Activated CD4-positive, CD25-positive, alpha-beta regulatory T cell treated with anti-CD3 and anti-CD28 coated beads, Interleukin-2, amount 50 U/mL, for 72 hours (primary cell): ENCODE results near the gene MICAL1.
"Not testable (repeated sequence)": the region's sequence is repeated elsewhere in the genome, so short reads cannot be mapped to it uniquely, and the experiment has no call there.

Source experiments
- DNase-seq: peaks from one replicate; pipeline ENCODE4 v3.0.0; 2021

Gene MICAL1

DNA sequence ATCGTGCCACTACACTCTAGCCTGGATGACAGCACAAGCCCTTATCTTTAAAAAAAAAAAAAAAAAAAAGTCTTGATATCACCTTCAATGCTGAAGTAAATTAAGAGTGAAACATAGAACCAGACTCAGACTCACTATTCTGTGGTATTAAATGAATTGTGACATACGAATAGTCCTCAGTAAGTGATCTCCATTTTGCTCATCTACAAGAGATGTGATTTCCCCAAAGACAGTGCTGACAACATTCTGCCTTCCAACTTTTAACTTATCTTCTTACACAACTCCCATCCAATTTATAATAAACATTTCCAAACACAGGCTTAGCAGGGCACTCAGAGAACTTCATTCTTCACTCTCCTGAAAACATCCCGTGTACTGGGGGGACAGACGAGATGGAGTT is 19.4 kb upstream of the MICAL1 start:
- DNase-seq, result no peak

DNA sequence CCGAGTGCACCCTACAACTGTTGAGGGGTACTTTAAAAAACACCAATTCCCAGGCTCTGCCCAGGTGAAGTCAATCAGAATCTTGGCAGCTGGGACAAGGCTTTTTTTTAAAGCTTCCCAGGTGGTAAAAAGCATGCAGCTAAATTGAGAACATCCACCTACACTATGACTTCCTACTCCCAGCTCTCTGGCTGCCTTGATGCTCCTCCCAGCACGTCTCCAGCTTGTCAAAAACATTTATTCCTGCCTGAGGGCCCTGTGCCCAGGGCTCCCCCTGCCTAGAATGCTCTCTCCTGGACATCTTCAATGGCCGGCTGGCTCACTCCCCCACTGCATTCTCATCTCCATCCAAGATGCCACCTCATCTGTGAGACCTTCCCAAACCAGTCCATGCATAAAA is 17.5 kb upstream of the MICAL1 start:
- DNase-seq, result no peak

DNA sequence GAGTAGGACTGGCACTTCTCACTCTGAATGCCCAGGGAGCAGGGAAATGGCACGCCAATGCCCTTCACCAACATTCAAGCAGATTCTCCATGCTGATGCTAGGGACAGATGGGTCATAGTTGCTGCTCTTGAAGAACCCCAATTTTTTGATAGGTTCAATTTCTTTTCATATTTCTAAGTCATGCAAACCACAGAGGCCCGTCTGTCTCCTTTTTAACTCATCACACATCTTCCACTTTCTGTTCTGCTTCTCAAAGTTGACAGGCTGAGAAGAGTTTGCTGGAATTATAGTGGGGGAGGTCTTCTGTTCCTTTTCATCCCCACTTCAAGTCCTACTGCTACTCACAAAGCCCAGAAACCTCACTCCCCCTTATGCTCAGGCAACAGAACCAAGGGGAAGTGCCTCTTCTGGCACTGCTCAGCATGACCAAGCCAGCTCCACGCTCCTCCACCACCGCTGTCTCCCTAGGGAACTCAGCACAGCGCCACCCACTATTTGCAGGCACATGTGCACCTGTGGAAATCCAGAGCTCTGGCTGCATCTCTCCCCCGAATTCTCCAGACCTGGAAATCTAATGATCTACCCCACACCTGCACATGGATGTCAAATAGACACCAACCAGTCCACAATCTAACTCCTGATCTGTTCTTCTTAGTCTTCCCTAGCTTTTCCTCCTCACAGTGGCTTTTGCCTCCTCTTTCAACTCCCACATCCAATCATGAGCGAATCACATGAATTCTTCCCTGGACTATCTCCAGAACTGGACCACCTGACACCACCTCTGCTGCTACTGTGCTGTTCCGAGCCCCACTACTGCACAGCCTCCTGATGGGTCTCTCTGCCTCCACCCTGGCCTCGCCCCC is 16.8 kb upstream of the MICAL1 start:
- no peak for DNase-seq

DNA sequence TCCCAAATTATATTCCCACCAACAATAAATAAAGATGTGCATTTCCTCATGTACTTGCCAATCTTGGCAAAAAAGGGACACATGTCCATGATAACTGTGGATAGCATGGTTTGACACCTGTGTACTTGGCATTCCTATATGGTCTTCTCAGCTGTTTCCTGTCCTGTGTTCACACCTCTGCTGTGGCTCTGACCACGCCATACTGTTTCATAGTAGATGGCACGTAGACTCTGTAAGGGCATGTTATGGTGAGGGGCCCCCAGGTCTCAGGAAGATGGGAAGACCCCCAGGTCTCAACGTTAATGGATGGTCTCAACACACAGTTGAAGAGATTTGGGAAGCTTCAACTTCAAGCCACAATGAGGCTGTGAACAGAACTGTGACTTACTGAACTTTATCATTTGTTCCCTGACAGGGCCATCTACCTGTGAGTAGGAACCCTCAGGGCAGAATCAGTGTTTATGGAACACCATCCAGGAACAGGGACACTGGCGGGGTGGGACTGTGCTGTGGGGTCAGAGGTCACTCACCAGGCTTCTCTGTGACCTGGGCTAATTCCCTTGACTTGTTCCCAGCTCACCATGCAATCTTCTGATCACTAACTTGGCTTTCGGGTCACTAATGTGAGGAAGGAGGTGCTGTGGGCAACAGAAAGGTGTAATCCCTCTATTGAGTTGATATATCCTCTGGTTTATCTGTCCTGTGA is 15.7 kb upstream of the MICAL1 start:
- DNase-seq, result no peak

DNA sequence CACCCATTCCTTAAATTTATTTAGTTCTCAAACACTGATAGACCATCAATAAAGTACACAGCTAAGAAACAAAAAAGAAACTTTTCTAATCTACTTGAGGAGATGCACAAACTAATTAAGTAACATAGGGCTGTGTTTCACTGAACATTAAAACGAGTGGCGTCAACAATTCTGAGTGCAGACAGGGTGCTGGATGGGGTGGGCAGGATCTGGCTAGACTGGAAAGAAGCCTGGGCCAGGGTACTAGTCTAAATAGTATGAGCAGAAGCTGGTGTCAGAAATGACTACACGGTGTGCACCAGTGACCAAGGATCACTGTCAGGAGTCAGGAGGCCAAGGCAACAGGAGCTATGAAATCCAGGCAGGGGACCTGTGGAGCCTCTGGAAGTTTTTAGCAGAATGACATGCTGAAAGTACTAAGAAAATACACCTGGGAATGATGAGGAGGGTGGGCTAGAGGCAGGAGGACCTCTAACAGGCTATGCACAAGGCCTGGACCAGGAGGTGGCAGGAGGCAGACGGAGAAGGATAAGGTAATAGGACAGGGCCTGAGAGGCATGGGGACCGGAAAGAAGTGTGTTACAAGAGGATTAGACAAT is 14.1 kb upstream of the MICAL1 start:
- DNase-seq, result no peak

DNA sequence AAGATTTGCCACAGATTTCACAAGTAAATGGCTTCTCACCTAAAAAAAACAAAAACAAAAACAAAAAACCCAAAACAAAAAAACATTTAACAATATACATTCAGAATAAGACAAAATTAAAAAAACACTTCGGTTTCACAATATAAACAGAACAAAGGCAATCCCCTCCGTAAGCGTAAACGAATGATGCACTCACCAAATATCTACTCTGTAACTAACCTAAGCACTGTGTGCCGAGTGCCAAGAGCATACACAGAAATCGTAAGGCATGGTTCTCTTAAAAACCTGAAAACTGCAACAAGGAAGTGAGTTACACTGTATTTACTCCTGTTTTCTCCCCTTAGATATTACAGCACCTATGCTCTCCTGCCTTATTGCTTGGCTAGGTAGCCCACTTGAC is 12.1 kb upstream of the MICAL1 start:
- DNase-seq, result no peak

DNA sequence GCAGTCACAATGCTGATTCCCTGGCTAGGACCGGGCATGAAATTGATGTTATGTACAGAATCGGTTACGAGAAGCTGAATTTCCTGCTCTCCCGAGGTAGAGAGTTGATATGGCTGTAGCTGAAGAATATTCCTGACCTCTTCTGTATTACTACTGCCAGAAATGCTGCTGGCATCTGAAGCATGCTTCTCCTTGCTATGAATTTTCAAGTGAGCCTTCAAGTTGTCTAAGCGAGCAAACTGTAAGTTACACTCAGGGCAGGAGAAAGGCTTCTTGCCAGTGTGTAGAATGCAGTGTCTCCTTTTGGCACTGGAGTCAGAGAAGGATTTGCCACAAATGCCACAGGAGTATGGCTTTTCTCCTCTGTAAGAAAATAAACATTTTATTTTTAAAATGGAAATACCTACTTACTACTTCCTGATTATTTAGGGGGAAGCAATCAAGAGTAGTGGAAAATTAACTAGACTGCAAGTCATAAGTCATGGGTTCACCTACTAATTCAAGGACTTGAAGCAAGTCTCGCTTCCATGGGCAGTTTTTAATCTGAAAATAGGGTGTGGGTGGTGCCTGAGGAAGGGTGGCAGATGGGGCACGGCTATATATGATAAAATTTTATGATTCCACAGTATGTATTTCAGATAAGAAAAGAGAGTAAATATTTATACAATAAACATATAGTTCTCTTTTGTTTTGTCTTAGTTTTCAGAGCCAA is 10.8 kb upstream of the MICAL1 start:
- no peak for DNase-seq

DNA sequence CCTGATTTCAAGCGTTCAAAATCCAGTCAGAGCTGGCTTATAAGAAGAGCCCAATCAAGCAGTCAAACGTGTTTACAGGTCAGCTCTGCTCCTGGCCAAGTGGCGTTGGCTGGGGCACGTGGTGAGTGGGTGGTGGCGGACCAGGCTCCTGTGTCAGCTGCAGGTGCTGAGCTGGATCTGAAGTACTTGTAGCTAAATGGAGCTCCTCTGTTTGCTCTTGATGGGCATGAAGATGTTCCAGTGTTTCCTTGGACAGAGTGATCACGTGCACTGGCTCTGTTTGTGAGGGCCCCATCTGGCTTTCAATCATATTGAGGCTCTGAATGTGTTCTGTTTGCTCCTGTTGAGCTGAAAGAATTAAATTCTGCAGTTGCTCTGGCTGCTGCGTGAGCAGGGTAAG is 10.2 kb upstream of the MICAL1 start:
- no peak for DNase-seq

DNA sequence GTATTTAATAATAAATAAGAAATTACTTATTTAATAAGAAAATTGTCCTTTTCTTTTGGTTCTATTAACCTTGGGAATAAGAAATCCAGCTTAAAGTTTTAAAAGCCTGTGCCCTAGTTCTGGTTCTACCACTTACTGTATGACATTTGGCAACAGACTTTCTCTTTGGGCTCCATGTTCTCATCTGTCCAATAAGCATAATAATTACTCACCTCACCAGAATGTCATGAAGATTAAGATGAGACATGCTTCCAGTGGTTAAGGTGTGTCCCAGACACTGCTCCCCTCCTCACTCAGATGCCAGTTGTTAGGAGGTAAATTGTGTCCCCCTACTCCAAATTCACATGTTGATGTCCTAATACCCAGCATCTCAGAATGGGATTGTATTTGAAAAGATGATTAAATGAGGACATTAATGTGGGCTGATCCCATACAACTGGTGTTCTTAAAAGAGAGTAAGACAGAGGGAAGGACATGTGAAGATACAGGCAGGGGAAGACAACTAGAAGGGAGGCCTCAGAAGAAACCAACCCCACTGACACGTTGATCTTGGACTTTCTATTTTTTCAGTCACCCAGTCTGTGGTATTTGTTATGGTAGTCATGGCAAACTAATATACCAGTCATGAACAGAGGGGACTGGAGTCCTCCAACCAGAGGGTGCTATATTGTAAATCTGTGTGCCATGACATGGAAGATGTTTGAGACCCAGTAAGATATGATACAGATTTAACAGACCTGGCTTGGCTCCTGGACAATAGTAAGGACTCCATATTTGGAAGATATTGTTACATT is 6.4 kb upstream of the MICAL1 start:
- no peak for DNase-seq

DNA sequence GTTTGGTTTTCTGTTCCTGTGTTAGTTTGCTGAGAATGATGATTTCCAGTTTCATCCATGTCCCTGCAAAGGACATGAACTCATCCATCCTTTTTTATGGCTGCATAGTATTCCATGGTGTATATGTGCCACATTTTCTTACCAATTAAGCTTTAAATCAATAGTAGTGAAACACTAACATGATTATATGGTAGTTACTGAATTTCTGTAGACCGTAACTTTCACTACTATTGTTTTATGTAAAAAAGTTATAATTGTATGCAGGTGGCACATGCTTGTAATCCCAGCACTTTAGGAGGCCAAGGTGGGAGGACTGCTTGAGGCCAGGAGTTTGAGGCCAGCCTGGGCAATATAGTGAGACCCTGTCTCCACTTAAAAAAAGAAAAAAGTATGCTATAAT is 5.6 kb upstream of the MICAL1 start:
- DNase-seq, result not testable (repeated sequence)

DNA sequence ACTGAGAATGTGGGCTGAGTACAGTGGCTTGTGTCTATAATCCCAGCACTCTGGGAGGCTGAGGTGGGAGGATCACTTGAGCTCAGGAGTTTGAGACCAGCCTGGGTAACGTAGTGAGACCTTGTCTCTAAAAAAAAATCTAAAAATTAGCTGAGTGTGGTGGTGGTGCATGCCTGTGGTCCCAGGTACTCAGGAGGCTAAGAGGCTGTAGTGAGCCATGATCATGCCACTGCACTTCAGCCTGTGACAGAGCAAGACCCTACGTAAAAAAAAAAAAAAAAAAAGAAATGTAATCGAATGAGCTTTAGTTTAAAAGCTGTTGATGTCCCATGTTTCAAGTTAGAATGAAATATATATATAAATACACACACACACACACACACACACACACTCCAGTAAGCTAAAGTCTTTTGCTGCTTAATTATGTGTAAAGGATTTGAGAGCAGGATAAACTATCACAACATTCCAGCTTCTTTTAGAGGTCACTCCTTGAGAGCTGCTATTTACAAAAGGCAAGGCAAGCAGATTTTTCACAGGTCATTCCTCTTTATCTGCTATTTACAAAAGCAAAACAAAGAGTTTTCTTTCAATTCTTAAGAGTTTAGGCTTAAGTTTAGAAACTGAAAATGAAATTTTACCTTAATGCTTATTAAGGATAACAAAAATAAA is 4.7 kb upstream of the MICAL1 start:
- no peak for DNase-seq

DNA sequence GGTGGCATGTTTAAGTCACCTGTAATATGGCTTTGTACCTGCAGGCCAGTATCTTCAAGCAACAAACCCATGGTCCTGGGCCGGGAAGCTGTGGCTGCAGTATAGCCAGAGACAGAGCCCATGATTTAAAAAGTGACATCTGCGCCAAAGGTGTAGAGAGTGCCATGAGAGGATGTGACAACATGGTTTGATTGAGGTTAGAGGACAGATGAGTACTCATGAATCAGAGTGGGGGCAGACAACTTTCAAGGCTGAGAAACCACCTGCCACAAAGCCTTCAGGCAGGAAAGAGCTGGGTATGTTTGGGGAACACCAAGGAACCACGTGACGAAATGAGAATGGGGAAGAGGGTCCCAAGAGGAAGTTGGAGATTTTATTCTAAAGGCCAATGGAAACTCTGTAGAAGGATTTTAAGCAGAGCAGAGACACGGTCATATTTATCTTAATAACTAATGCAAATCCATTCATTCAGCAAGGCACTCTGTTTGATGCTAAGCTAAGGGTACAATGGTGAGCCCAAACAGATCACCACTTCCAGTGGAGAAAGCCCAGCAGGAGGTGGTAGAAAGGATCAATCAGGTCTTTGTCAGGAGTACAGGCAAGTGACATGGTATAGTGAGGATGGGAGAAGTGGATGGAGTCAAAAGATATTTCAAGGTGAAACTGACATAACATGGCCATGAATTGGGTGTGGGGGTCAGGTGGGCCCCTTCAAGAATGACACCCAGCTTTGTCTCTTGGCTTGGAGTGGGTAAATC is 3.4 kb upstream of the MICAL1 start:
- DNase-seq, result no peak

DNA sequence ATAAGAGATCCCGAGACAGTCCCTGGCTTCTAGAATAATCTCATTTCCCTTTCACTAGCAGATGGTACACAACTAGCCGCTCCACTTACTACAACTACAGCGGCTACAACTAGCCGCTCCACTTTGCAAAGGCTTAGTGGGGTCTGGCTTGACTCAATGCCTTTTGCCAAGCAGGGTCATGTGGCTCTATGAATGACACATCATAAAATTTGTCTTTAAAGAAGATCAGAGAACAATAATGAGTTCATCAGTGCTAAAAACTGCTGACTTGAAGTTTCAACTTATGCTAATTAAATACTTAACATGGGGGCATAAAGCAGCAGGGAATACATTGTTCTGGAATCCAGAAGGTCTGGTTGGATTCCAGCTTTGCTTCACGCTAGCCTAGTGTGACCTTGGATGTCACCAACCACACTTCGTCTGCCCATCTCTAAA is 2.0 kb upstream of the MICAL1 start:
- DNase-seq, result no peak

DNA sequence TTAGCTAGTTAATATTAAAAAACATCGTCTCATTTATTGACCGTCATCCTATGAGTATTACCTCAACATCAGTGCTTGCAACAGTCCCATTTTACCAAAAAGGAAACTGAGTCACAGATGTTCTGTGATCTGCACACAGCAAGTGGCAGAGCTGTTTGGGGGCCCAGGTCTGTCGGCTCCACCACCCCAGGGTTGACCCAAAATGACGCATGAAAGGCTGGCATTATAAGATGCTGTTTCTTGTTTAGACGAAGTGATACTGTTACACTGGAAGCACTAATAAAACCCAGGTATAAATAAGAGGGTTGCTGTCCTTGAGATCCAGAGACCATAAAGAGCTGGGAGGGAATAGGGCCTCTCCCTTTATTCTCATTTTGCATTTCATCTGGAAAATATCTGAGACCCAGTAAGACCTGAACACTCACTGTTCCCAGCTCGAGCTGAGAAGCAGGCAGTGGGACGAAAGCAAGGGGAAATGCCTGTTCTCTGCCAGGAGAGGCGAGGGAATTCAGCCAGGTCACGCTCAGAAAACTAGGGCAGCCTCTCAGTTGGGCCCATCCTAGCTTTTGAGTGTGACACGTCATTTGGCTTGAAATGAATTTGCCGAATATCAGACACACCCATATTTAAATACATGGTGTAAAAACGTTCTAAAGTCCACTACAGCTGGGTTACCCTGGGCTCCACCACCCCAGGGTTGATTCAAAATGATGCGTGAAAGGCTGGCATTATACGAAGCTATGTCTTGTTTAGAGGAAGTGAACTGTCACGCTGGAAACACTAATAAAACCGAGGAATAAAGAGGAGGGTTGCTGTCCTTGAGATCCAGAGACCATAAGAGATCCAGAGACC is 1.4 kb upstream of the MICAL1 start:
- no peak for DNase-seq

DNA sequence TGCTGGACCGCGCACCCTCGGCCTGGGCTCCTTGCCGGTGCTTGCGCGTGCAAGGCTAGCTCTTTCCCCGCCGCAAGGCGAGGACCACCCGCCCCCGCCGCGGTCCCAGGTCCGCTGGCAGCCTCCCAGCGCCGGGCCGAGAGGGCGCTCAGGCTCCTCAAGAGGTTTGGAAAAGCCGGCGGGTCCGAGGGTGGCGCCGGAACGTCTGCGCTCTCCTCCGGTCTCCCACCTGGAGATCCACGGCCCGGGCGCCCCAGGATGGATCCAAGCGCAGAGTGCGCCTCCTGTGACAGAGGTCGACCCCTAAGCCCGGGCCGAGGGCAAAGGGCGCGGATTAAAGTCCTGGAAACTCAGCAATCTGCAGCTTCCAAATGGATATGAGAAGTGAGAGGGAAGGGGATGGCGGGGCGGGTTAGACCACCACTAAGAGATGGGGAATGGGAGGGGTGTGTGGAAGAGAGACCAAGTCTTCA is 575 bp upstream of the MICAL1 start:
- no peak for DNase-seq

DNA sequence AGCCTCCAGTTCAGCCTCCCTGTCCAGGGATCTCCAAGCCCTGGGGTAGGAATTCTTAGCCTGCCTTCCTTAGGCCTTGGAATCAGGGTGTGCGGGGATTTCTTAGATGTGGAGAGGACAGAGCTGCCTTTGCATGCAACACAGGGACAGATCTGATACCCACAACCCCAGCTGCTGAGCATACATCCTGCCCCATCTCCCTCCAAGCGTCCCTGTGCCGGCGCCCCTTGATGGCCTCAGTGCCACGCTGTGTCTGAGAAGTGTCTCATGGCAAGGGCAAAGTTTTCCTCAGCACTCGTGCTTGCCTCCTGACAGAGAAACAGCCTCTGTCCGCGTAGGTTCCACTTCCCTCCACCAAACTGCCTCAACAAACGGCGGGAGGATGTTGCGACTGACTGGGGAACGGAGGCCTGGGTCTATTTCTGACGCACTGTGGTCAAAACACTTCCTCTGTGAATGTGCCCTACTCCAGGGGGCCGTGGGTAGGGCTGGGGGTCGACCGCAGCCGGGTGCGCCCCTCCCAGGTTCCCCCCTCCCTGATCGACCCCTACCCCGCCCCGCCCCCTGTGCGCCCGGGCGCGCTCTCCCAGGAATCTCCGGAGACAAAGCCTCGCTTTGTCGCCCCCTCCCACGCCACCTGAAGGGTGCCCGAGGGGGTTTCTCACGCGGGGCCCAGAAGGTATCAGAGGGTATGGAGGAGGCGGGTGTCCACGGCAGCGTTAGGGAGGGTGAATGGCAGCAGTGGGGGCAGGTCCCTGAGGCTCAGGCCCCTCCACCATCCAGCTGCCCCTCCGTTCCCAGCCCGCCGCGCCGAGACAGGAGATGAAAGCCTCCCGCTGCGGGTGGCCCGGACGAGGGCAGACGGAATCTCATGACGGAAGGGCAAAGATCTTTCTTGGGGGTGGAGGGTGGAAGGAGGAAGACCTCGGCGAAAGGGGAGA is 806 bp downstream of the MICAL1 start:
- peak; percentile 59 for DNase-seq

DNA sequence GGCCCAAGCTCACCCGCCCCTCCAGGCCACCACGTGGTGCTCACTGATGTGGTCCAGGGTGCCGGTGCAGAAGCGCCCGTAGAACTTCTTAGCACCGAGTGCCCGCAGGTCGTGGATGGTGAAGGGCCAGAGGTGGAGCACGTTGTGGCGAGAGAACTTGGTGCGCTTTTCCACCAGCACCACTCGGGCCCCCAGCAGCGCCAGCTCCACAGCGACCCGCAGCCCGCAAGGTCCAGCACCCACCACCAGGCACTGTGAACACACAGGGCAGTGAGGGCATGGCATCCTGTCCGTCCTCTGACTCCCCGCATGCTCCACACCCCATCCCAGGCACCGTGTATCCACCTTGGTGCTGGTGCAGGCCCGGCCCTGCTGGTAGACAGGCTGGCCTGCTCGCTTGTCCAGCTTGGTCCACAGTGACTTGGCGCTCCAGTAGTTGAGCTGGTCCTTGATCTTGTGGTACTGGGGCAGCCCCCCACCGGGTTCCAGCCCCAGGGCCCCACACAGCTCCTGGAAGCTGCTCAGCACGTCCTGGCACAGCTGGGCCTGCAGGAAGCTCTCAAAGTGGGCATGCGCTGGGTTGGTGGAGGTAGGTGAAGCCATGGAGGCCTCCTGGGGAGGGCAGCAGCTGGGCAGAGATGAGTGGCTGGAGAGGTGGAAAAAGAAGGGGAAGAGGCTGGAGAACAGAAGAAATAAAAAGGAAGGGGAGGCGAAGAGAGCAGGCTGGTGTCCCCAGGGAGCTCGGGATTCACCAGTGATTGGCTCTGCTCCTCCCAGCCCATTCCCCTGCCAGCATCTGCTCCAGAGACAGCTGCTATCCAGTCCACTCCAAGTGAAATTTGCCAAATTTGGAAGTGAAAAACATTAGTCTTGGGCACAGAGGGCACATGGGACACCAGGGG is 1.7 kb downstream of the MICAL1 start:
- no peak for DNase-seq

DNA sequence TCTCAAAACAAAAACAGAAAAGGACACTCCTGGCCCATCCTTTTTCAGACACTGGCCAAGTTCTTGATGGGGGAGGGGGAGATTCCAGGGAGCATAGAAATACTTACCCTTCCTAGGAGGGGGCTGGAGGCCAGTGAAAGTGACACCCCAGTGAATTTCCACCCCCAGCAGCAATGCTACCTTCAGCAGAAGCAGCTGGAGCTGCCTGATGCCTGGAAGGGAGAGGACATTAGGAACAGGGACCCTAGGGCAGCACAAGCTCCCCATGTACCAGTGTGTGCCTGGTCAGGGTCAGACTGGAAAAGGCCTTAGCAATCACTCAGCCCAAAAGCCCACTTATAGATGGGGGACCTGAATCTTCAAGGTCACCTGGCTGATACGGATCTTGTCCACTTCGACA is 2.4 kb downstream of the MICAL1 start:
- no peak for DNase-seq
